Measurements from ENCODE around the gene TCERG1L.

GRCh38 chr10:131116216-131116990, 195.1 kb downstream of the TCERG1L start:
- TF ChIP-seq CTCF (IDR thresholded peaks at IDR 0.05; ENCODE audit: insufficient read depth, low read length) (no peak), POLR2AphosphoS5 (IDR thresholded peaks at IDR 0.05; ENCODE audit: low read depth) (no peak), SPI1 (IDR thresholded peaks at IDR 0.05; ENCODE audit: borderline replicate concordance, low read depth) (no peak)
- TF ChIP-seq, protein P1, sequence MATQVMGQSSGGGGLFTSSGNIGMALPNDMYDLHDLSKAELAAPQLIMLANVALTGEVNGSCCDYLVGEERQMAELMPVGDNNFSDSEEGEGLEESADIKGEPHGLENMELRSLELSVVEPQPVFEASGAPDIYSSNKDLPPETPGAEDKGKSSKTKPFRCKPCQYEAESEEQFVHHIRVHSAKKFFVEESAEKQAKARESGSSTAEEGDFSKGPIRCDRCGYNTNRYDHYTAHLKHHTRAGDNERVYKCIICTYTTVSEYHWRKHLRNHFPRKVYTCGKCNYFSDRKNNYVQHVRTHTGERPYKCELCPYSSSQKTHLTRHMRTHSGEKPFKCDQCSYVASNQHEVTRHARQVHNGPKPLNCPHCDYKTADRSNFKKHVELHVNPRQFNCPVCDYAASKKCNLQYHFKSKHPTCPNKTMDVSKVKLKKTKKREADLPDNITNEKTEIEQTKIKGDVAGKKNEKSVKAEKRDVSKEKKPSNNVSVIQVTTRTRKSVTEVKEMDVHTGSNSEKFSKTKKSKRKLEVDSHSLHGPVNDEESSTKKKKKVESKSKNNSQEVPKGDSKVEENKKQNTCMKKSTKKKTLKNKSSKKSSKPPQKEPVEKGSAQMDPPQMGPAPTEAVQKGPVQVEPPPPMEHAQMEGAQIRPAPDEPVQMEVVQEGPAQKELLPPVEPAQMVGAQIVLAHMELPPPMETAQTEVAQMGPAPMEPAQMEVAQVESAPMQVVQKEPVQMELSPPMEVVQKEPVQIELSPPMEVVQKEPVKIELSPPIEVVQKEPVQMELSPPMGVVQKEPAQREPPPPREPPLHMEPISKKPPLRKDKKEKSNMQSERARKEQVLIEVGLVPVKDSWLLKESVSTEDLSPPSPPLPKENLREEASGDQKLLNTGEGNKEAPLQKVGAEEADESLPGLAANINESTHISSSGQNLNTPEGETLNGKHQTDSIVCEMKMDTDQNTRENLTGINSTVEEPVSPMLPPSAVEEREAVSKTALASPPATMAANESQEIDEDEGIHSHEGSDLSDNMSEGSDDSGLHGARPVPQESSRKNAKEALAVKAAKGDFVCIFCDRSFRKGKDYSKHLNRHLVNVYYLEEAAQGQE (IDR thresholded peaks at IDR 0.05; ENCODE audit: insufficient replicate concordance, low read depth): no peak
